Activated CD8-positive, alpha-beta T cell treated with anti-CD3 and anti-CD28 coated beads, Interleukin-2, amount 10 ng/mL, durations not matched to agents 7 days and 5 days (primary cell): ENCODE data around the gene MLH3. TPM values are rescaled to one million over a fixed set of nuclear protein-coding genes. Genes with fewer than 3 reads are reported as not detected.
"Not testable (repeated sequence)": the region's sequence is repeated elsewhere in the genome, so short reads cannot be mapped to it uniquely, and the experiment has no call there.

Experiments used
- ATAC-seq: fragments of 150-1000 bp; cut with Tn5 transposase; one replicate; pipeline ENCODE4 v1.10.0; 2021; ENCODE audit warnings: moderate library complexity
- CTCF ChIA-PET: fragments of 350-600 bp; sonication (Branson Sonifier 250); formaldehyde crosslinking; loops from one replicate; lab custom pipeline; 2021; ENCODE audit warnings: antibody characterized with exemption; lab: Charles Lee
- POLR2A ChIA-PET: fragments of 350-600 bp; sonication (Branson Sonifier 250); formaldehyde crosslinking; loops from one replicate; lab custom pipeline; 2021; ENCODE audit warnings: antibody characterized with exemption; lab: Charles Lee
- DNase-seq: peaks from one replicate; pipeline ENCODE4 v3.0.0-alpha.2; 2020
- H3K27ac Mint-ChIP-seq: one replicate; pipeline ENCODE4 v1.8.0; 2021; ENCODE audit warnings: mild to moderate bottlenecking, mixed read lengths
- H3K27me3 Mint-ChIP-seq: one replicate; pipeline ENCODE4 v1.8.0; 2021; ENCODE audit warnings: low read depth, mixed read lengths
- H3K36me3 Mint-ChIP-seq: one replicate; pipeline ENCODE4 v1.8.0; 2021; ENCODE audit warnings: low read depth, mixed read lengths
- H3K4me1 Mint-ChIP-seq: one replicate; pipeline ENCODE4 v1.8.0; 2021; ENCODE audit warnings: low read depth, mixed read lengths
- H3K4me3 Mint-ChIP-seq: one replicate; pipeline ENCODE4 v1.8.0; 2021; ENCODE audit warnings: mild to moderate bottlenecking, mixed read lengths
- H3K9me3 Mint-ChIP-seq: one replicate; pipeline ENCODE4 v1.8.0; 2022; ENCODE audit warnings: mixed read lengths; ENCODE audit not compliant: insufficient read depth
- total RNA-seq, 2 experiments: library from RNA; stranded (reverse); gene quantifications; one replicate each; pipeline ENCODE4 v1.2.3, GENCODE V29; 2021

The MLH3 gene
- total RNA-seq, 2 experiments from 2014 or later, result 15.1 to 17.2 TPM

DNA sequence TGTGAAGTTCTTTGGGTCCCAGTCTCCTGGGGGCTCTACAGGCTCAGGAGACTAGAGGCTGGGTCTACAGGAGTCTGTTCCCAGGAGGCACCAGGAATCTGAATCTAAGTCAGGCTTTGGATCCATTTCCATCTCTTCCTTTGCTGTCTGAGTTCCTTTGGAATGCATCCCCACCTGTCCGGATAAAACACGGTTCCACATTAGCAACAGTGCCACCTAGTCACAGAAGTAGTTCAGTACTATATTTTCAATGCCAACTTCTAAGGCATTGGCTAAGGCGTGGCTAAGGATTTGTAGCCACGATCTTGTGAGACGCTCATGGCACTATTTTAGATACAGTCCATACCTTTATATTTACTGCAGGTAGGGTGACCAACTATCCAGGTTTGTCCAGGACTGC lies 33.2 kb upstream of the MLH3 start:
- Mint-ChIP-seq H3K27ac (no peak overlapping the region), H3K9me3 (no peaks in the 10 kb centered on the region), H3K36me3 (peaks cover 50% of the 10 kb centered on the region), H3K4me3 (no peak overlapping the region), H3K27me3 (no peaks in the 10 kb centered on the region), H3K4me1 (no peaks in the 10 kb centered on the region)
- POLR2A ChIA-PET, result no interaction called here
- no peak for ATAC-seq
- CTCF ChIA-PET, result interaction anchor here (0.9 kb wide), 1 partner anchor 10 kb away, joined by 3 read pairs; no protein-coding TSS in a partner anchor
- no peak for DNase-seq

DNA sequence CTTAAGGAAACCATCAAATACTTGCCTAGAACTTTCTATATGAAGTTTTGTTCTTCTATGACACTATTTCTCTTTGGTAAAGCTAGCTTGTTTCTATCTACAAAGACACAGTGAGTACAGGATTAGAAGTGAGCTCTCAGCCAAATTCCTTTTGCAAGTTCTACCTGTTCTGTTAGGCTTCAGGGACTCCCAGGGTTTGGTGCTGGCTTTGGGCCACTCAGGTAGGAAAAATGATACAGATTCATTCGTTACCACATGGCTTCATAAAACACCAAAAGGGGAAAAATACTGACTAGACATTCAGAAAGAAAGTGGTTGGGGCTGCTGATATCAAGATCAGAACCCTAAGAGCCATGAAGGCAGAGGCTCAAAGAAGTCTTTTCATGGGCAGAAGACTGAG lies 32.0 kb upstream of the MLH3 start:
- no peak for DNase-seq
- no peak for ATAC-seq
- H3K9me3 Mint-ChIP-seq, result no peaks in the 10 kb centered on the region
- ChIA-PET CTCF (interaction anchor here (0.6 to 1.7 kb wide), 3 partner anchors 137 to 222 kb away, joined by 3 to 6 read pairs (median 4); no protein-coding TSS in a partner anchor), POLR2A (no interaction called here)
- no peak overlapping the region for H3K27ac Mint-ChIP-seq
- H3K4me1 Mint-ChIP-seq, result no peaks in the 10 kb centered on the region
- H3K4me3 Mint-ChIP-seq, result no peak overlapping the region
- no peaks in the 10 kb centered on the region for H3K27me3 Mint-ChIP-seq
- peaks cover 48% of the 10 kb centered on the region for H3K36me3 Mint-ChIP-seq

DNA sequence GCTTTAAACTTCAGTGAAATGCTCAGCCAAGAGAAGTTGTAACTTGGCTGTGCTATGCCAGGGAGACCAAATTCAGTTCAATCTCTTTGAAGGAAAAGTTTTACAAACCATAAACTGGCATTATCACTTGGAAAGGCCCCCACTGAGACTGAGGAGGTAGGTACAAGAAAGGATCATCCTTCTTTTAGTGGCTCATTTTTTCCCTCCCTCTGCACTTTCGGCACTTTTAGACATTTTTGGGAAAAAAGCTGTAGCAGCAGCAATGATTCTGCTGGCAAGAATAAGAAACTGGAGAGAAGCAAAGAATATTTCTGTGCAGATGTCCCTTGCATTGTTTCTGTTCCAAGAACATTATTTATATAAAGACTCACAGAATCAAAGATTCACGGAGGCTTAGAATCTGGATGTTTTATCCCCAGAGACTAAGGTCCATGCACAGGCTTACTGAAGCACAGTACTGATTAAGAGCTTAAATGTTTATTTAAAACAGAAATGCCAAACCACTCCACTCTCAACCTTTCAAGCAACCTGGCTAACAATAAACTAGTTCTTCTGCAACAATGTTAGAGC lies 30.5 kb upstream of the MLH3 start:
- CTCF ChIA-PET, result no interaction called here
- no peak for ATAC-seq

DNA sequence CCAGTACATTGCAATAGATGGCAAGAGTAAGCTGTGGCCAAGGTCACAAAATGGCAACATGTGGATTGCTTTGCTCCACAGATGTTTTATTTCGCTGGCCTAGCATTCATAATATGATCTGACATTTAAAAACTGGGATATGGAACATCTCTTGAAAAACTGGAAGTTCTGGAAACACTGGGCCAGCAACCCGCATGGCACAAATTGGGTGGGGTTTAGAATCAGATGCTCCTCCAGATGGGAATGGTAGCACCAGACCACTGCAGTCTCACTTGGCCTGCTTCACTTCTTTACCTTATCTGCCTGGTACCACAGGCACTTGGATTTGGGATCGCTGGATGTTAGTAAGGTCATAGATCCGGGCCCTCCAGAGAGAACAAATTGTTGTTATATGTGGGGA lies 28.3 kb upstream of the MLH3 start:
- no peaks in the 10 kb centered on the region for H3K9me3 Mint-ChIP-seq
- DNase-seq (no peak), ATAC-seq (no peak)
- ChIA-PET CTCF (interaction anchor here (1.3 to 1.5 kb wide), 2 partner anchors 135 to 174 kb away, joined by 3 to 4 read pairs; no protein-coding TSS in a partner anchor), POLR2A (no interaction called here)
- H3K36me3 Mint-ChIP-seq, result peaks cover 23% of the 10 kb centered on the region
- H3K4me3 Mint-ChIP-seq, result no peak overlapping the region
- H3K27ac Mint-ChIP-seq, result no peak overlapping the region
- no peaks in the 10 kb centered on the region for H3K4me1 Mint-ChIP-seq
- H3K27me3 Mint-ChIP-seq, result no peaks in the 10 kb centered on the region

More for the DNA sequence above, 30.5 kb upstream of the MLH3 start:
- H3K27me3 Mint-ChIP-seq, result no peaks in the 10 kb centered on the region
- H3K4me3 Mint-ChIP-seq, result no peak overlapping the region
- DNase-seq, result no peak
- no peak overlapping the region for H3K27ac Mint-ChIP-seq
- no peaks in the 10 kb centered on the region for H3K9me3 Mint-ChIP-seq
- no peaks in the 10 kb centered on the region for H3K4me1 Mint-ChIP-seq
- POLR2A ChIA-PET, result no interaction called here
- peaks cover 39% of the 10 kb centered on the region for H3K36me3 Mint-ChIP-seq

DNA sequence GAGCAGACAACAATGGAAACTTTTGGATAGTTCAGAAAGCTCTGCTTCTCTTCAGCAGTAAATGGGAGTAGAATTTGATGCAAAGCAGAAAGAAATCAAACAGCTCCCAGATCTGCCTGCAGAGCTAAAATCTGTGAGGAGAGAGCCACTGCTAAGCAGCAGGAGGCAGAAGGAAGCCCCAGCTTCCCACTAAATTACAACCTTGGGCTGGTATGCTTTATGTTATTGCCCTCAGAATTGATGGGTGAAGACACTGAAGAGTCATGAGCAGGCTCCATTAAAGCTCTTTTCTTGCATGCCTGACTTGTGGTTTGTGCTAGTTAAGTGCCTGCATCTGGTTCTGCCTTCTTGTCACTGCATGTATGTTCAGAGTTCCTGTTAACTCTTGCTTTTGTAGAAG lies 26.5 kb upstream of the MLH3 start:
- no peak overlapping the region for H3K27ac Mint-ChIP-seq
- POLR2A ChIA-PET, result interaction anchor here (0.6 kb wide), 1 partner anchor 44 kb away, joined by 3 read pairs; no protein-coding TSS in a partner anchor
- ATAC-seq (no peak), DNase-seq (no peak)
- CTCF ChIA-PET, result interaction anchor here (1.0 to 1.9 kb wide), 3 partner anchors 11 to 223 kb away, joined by 3 to 11 read pairs (median 3); no protein-coding TSS in a partner anchor
- H3K9me3 Mint-ChIP-seq, result no peaks in the 10 kb centered on the region
- no peak overlapping the region for H3K4me3 Mint-ChIP-seq
- H3K27me3 Mint-ChIP-seq, result no peaks in the 10 kb centered on the region
- H3K36me3 Mint-ChIP-seq, result peaks cover 13% of the 10 kb centered on the region
- no peaks in the 10 kb centered on the region for H3K4me1 Mint-ChIP-seq

DNA sequence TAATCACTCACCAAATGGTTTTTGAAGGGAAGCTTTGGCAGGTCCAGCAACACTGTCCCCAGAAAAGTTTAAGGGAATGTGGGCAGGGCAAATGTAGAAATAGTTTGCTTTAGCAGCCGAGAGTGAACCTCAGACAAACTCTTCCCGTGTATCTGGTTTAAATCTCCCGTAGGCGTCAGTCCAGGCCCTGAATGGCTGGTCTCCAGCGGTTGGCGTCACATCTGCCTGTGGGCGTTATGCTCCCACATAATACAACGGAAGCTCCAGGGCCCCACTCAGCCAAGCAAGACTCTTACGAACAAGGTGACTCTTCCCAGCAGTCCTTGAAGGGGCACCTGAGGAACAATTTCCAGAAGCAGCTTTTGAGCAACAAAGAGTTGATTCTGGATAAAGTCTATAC lies 19.1 kb upstream of the MLH3 start:
- ChIA-PET CTCF (interaction anchor here (1.4 to 2.2 kb wide), 3 partner anchors 16 to 125 kb away, joined by 3 to 8 read pairs (median 5); no protein-coding TSS in a partner anchor), POLR2A (no interaction called here)
- Mint-ChIP-seq H3K27me3 (peaks cover 6% of the 10 kb centered on the region), H3K4me3 (no peak overlapping the region), H3K9me3 (no peaks in the 10 kb centered on the region), H3K4me1 (peaks cover 6% of the 10 kb centered on the region), H3K27ac (no peak overlapping the region), H3K36me3 (no peaks in the 10 kb centered on the region)
- ATAC-seq (no peak), DNase-seq (no peak)

DNA sequence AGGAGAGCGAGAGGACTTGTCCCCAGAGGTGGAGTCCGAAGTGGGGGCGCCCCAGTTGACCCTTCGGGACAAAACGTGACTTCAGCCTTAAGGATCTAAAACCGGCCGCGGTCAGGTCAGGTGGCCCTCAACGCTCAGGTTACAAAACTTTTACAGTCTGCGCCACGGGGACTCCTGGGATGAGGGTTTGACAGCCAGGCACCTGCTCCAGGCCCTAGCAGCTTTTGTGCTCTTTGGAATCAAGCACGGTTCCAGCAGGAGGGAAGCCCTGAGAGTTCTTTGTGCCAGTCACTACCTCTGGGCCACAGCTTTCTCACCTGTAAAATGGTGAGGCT lies 18.5 kb upstream of the MLH3 start:
- ChIA-PET CTCF (interaction anchor here (1.0 to 2.2 kb wide), 5 partner anchors 17 to 209 kb away, joined by 3 to 8 read pairs (median 4); partner anchors contain the start of gene MLH3), POLR2A (interaction anchor here (0.7 to 1.0 kb wide), 3 partner anchors 18 to 451 kb away, joined by 3 to 4 read pairs (median 3); partner anchors contain the start of gene MLH3)
- Mint-ChIP-seq H3K27ac (peak overlapping the region; percentile 62), H3K4me1 (peaks cover 7% of the 10 kb centered on the region), H3K4me3 (no peak overlapping the region), H3K27me3 (peaks cover 6% of the 10 kb centered on the region), H3K9me3 (no peaks in the 10 kb centered on the region), H3K36me3 (no peaks in the 10 kb centered on the region)
- no peak for ATAC-seq
- DNase-seq, result no peak

DNA sequence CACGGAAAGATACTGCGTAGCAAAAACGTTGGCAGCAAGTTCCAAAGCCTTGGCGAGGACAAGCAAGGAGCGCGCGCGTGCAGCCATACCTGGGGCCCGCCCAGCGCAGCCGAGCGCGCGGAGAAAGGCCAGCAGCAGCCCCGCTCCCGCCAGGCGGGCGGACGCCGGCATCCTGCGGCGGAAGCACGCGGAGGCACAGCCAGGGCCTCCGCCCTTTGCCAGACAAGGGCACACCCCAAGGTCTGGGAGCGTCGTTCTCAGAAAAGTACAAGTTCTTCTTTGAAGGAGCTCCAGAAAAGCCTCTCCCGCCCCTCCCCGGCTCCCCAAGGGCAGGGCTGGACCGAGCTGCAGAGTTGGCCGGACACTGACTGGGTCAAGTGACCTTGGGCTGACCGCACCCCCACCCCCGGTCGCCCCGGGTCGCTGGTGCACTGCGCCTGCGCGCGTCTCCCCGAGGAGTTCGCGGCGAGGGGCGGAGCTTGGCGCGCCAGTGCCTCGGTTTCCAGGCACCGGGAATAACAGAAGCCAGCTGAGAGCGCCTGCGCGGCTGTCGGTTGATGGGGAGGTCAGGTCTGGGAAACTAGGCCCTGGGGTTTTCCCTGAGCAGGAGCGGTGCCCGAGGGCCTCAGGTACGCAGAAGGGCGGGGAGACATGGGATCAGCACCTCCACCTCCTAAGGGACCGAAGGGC lies 18.0 kb upstream of the MLH3 start, which contains the start of gene ZC2HC1C:
Gene ZC2HC1C, plus strand, starts transcription at position 521 of the 690 bp plus-strand sequence. CDS start 933 bp downstream, outside the sequence.
- H3K9me3 Mint-ChIP-seq, result no peaks in the 10 kb centered on the region
- ATAC-seq, result peak; percentile 94
- CTCF ChIA-PET, result interaction anchor here (1.0 to 2.2 kb wide), 4 partner anchors 17 to 208 kb away, joined by 3 to 8 read pairs (median 4); partner anchors contain the start of gene MLH3
- H3K4me3 Mint-ChIP-seq, result no peak within 1 kb of the TSS
- H3K27ac Mint-ChIP-seq, result peak within 1 kb of the TSS; percentile 62
- H3K36me3 Mint-ChIP-seq, result no peaks in the 10 kb centered on the region
- H3K4me1 Mint-ChIP-seq, result peaks cover 10% of the 10 kb centered on the region
- H3K27me3 Mint-ChIP-seq, result peaks cover 6% of the 10 kb centered on the region
- POLR2A ChIA-PET, result interaction anchor here (0.7 to 1.0 kb wide), 4 partner anchors 18 to 452 kb away, joined by 3 to 4 read pairs (median 3); partner anchors contain the start of gene MLH3
- peak; percentile 69 for DNase-seq

DNA sequence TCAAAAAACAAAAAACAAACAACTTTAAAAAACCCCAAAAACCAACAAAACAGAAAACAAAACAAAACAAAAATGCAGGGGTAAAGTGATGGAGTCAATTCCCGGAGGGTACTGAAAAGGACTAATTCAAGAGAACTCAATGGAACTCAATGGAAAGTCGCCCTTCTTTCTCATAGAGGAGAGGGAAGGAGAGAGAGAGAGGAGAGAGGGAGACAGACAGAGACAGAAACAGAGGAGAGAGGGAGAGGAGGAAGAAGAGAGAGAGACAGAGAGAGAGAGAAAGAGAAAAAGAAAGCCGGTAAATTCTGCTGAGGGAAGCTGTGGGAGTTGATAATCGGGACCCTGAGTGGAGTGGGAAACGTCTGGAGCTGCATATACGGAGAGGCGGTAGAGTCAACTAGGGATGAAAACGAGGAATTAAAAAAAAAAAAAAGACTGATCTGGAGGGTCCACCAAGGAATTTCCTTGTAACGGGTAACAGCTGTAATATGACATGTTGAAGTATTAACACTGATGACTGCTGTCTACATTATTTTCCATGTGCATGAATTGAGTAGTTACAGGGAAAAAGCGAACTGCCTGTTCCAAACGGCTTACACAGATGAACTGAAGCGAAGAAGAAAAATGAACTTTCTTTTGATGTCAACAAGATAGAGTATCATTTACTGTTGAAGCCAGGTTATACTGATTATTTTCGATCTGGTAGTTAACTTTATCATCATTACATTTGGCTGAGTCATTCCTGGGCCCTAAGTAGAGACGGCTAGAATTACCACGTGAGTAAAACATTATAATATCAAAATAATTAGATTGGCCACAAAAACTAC lies 17.2 kb upstream of the MLH3 start:
- Mint-ChIP-seq H3K4me1 (peaks cover 16% of the 10 kb centered on the region), H3K27ac (no peak overlapping the region), H3K9me3 (no peaks in the 10 kb centered on the region), H3K4me3 (no peak overlapping the region), H3K27me3 (peaks cover 6% of the 10 kb centered on the region), H3K36me3 (peaks cover 4% of the 10 kb centered on the region)
- DNase-seq (no peak), ATAC-seq (no peak)
- POLR2A ChIA-PET, result no interaction called here
- CTCF ChIA-PET, result interaction anchor here (1.0 to 1.6 kb wide), 2 partner anchors 17 to 208 kb away, joined by 3 to 4 read pairs; partner anchors contain the start of gene MLH3

DNA sequence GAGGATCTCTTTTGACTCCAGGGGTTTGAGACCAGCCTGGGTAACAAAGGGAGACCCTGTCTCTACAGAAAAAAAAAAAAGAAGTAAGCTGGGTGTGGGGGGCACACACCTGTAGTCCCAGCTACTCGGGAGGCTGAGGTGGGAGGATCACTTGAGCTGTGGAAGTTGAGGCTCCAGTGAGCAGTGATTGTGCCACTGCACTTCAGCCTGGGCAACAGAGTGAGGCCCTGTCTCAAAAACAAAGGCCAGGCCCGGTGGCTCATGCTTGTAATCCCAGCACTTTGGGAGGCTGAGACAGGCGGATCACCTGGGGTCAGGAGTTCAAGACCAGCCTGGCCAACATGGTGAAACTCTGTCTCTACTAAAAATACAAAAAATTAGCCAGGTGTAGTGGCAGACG lies 16.5 kb upstream of the MLH3 start:
- H3K9me3 Mint-ChIP-seq, POLR2A ChIA-PET, H3K27ac Mint-ChIP-seq, DNase-seq, CTCF ChIA-PET, H3K4me3 Mint-ChIP-seq, H3K27me3 Mint-ChIP-seq, ATAC-seq: not testable (repeated sequence)
- H3K4me1 Mint-ChIP-seq, result peaks cover 22% of the 10 kb centered on the region
- peaks cover 10% of the 10 kb centered on the region for H3K36me3 Mint-ChIP-seq

DNA sequence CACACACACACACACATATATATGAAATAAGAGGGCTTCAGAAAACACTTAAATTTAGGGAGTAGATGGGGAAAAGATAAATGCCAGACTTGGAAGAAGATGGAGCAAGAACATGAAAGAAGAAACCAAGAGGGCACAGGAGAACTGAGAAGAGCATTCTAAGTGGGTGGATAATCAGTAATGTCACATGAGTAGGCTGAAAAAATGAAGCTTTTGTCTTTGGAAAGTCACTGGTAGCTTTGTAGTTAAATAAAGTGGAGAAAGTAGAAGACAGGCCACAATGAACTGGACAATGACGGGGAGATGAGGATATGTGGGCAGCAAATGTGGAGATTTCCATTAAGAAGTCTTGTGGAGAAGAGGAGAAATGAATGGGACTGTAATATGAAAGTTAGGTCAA lies 15.9 kb upstream of the MLH3 start:
- Mint-ChIP-seq H3K27ac (no peak overlapping the region), H3K27me3 (peaks cover 6% of the 10 kb centered on the region), H3K4me1 (peaks cover 27% of the 10 kb centered on the region), H3K9me3 (no peaks in the 10 kb centered on the region), H3K36me3 (peaks cover 13% of the 10 kb centered on the region), H3K4me3 (no peak overlapping the region)
- POLR2A ChIA-PET, result no interaction called here
- DNase-seq (no peak), ATAC-seq (no peak)
- CTCF ChIA-PET, result no interaction called here
